CD4-positive, alpha-beta T cell (primary cell): Measurements from ENCODE around the gene BAX. TPM values are rescaled to one million over a fixed set of nuclear protein-coding genes. Genes with fewer than 3 reads are reported as not detected.

Source experiments
- ATAC-seq: fragments of 200-7000 bp; cut with Tn5 transposase; one replicate; pipeline ENCODE4 v1.10.0; 2022; ENCODE audit warnings: mild to moderate bottlenecking; ENCODE audit not compliant: poor library complexity
- CTCF ChIA-PET: fragments of 350-600 bp; sonication (Branson Sonifier 250); formaldehyde crosslinking; loops from one replicate; lab custom pipeline; 2021; ENCODE audit warnings: antibody characterized with exemption, inconsistent platforms; lab: Charles Lee
- POLR2A ChIA-PET: fragments of 350-600 bp; sonication (Branson Sonifier 250); formaldehyde crosslinking; loops from one replicate; lab custom pipeline; 2021; ENCODE audit warnings: antibody characterized with exemption, inconsistent platforms; lab: Charles Lee
- DNase-seq, 14 experiments: peaks; one replicate each; pipeline ENCODE4 v3.0.0-alpha.2; 2013 to 2020; ENCODE audit warnings: mixed read lengths in 2 of 14
- H3K27ac ChIP-seq, 2 donors: one replicate each; pipeline versions ENCODE4 v1.5.1 to v1.7.0; 2013; ENCODE audit warnings: low read length in 2 of 2, low read depth in 1 of 2, mild to moderate bottlenecking in 1 of 2
- H3K27me3 ChIP-seq, 2 experiments: 1 replicate in 1 of 2; 2 replicates in 1 of 2; pipeline versions ENCODE4 v1.6.1 to v1.7.0; 2013; ENCODE audit warnings: low read length in 2 of 2, control low read depth in 1 of 2, mild to moderate bottlenecking in 1 of 2, moderate library complexity in 1 of 2; ENCODE audit not compliant: insufficient read depth in 2 of 2, control insufficient read depth in 1 of 2
- H3K36me3 ChIP-seq: one replicate; pipeline ENCODE4 v1.6.1; 2013; ENCODE audit warnings: low read length, control low read depth; ENCODE audit not compliant: insufficient read depth
- H3K4me1 ChIP-seq: one replicate; pipeline ENCODE4 v1.6.1; 2013; ENCODE audit warnings: low read length, control low read depth; ENCODE audit not compliant: insufficient read depth
- H3K4me3 ChIP-seq: one replicate; pipeline ENCODE4 v1.5.1; 2013; ENCODE audit warnings: mild to moderate bottlenecking, low read length, moderate library complexity
- H3K9me3 ChIP-seq, 2 experiments: 1 replicate in 1 of 2; 2 replicates in 1 of 2; pipeline versions ENCODE4 v1.6.1 to v1.7.0; 2013; ENCODE audit warnings: low read length in 2 of 2, mild to moderate bottlenecking in 2 of 2, control low read depth in 1 of 2, moderate library complexity in 1 of 2; ENCODE audit not compliant: control insufficient read depth in 1 of 2, insufficient read depth in 1 of 2
- H3K27ac Mint-ChIP-seq: one replicate; pipeline ENCODE4 v1.8.0; 2020; ENCODE audit warnings: mixed read lengths
- H3K27me3 Mint-ChIP-seq: one replicate; pipeline ENCODE4 v1.8.0; 2021; ENCODE audit warnings: mixed read lengths
- H3K36me3 Mint-ChIP-seq: one replicate; pipeline ENCODE4 v1.8.0; 2021; ENCODE audit warnings: low read depth, mixed read lengths
- H3K4me1 Mint-ChIP-seq: one replicate; pipeline ENCODE4 v1.8.0; 2021; ENCODE audit warnings: low read depth, mixed read lengths
- H3K4me3 Mint-ChIP-seq: one replicate; pipeline ENCODE4 v1.8.0; 2020; ENCODE audit warnings: mild to moderate bottlenecking, mixed read lengths
- H3K9me3 Mint-ChIP-seq: one replicate; pipeline ENCODE4 v1.8.0; 2020; ENCODE audit warnings: mixed read lengths
- CTCF ChIP-seq: fragments of 200-600 bp; IDR thresholded peaks from one replicate; pipeline ENCODE4 v1.8.0; 2022; ENCODE audit warnings: antibody characterized with exemption, mild to moderate bottlenecking
- intact Hi-C, 2 experiments: fragments of 100-400 bp; cut with DNase I in 1 of 2; cut with micrococcal nuclease in 1 of 2; formaldehyde crosslinking; loops; one replicate each; pipeline versions ENCODE4 v1.15.1 to v1.9.0; 2023 to 2025; cut with DNase I, micrococcal nuclease
- total RNA-seq, 174 experiments: library from RNA in 2 of 174; stranded (reverse) in 2 of 174; gene quantifications; one replicate each; pipeline ENCODE4 v1.2.3 and lab custom pipeline; 2021 to 2026

Gene BAX
- total RNA-seq, 2 experiments from 2014 or later = 52.9 to 60.4 TPM

- ATAC-seq (no peak), DNase-seq (no peak)
- Histone ChIP-seq H3K4me1 (peaks cover 56% of the 10 kb centered on the region), H3K36me3 (peaks cover 42% of the 10 kb centered on the region), H3K9me3 (peaks cover 0 to 3% of the 10 kb centered on the region in 2 experiments), H3K27me3 (peaks cover 0 to 2% of the 10 kb centered on the region in 2 experiments), H3K27ac (peak overlapping the region in 1 of 2 donors; percentile 71), H3K4me3 (peak overlapping the region; percentile 85)
- ChIA-PET CTCF (interaction anchor here (1.4 kb wide), 1 partner anchor 27 kb away, joined by 5 read pairs; the partner anchor contains the start of genes GYS1 and RUVBL2), POLR2A (interaction anchor here (0.9 to 3.8 kb wide), 19 partner anchors 10 to 673 kb away, joined by 3 to 41 read pairs (median 4); partner anchors contain the start of genes BAX, DHDH, GYS1 and NUCB1)
- Mint-ChIP-seq H3K27ac (peak overlapping the region; percentile 97), H3K36me3 (peaks cover 47% of the 10 kb centered on the region), H3K4me1 (peaks cover 53% of the 10 kb centered on the region), H3K9me3 (no peaks in the 10 kb centered on the region), H3K27me3 (no peaks in the 10 kb centered on the region), H3K4me3 (peak overlapping the region; percentile 97)
- intact Hi-C loops = loop anchor here in 1 of 2 experiments (5.0 kb wide), 2 partner anchors 109 to 319 kb away; partner anchors contain the start of gene CA11
- TF ChIP-seq CTCF = no peak
Observed at GRCh38 chr19:48966541-48967345, 12.1 kb downstream of the BAX start.

- Histone ChIP-seq H3K36me3 (peaks cover 42% of the 10 kb centered on the region), H3K4me1 (peaks cover 48% of the 10 kb centered on the region), H3K9me3 (peaks cover 0 to 3% of the 10 kb centered on the region in 2 experiments), H3K27me3 (peaks cover 0 to 2% of the 10 kb centered on the region in 2 experiments), H3K27ac (no peak overlapping the region), H3K4me3 (no peak overlapping the region)
- POLR2A ChIA-PET = interaction anchor here (0.8 to 3.8 kb wide), 10 partner anchors 9 to 180 kb away, joined by 3 to 41 read pairs (median 4); partner anchors contain the start of genes DHDH, GYS1 and RUVBL2
- no peak for ATAC-seq
- Mint-ChIP-seq H3K4me3 (peak overlapping the region; percentile 97), H3K27ac (peak overlapping the region; percentile 97), H3K9me3 (no peaks in the 10 kb centered on the region), H3K27me3 (no peaks in the 10 kb centered on the region), H3K36me3 (peaks cover 49% of the 10 kb centered on the region), H3K4me1 (peaks cover 45% of the 10 kb centered on the region)
- TF ChIP-seq CTCF = no peak
- intact Hi-C loops = loop anchor here in 1 of 2 experiments (5.0 kb wide), 2 partner anchors 110 to 320 kb away; partner anchors contain the start of gene CA11
- CTCF ChIA-PET = interaction anchor here (1.4 kb wide), 1 partner anchor 26 kb away, joined by 5 read pairs; the partner anchor contains the start of genes GYS1 and RUVBL2
- peak in 3 of 14 experiments; percentile 32 to 73 (median 66) for DNase-seq
Observed at GRCh38 chr19:48967346-48968178, 12.9 kb downstream of the BAX start.
